Mesothelial cell of epicardium (in vitro differentiated cells): ENCODE results near the gene CEP170B. TPM values are rescaled to one million over a fixed set of nuclear protein-coding genes. Genes with fewer than 3 reads are reported as not detected.
A peak's percentile ranks its signal among the peaks of the same experiment; 100 is the strongest.

Experiments
- DNase-seq, 2 experiments: peaks; one replicate each; pipeline ENCODE4 v3.0.0; 2021; ENCODE audit warnings: low spot score in 2 of 2; ENCODE audit not compliant: unreplicated experiment in 2 of 2
- H3K27ac Mint-ChIP-seq: 2 replicates; pipeline ENCODE4 v1.8.0; 2021; ENCODE audit warnings: mixed read lengths
- H3K27me3 Mint-ChIP-seq: 2 replicates; pipeline ENCODE4 v1.8.0; 2021; ENCODE audit warnings: low read depth, mixed read lengths
- H3K36me3 Mint-ChIP-seq: 2 replicates; pipeline ENCODE4 v1.8.0; 2021; ENCODE audit warnings: mixed read lengths
- H3K4me1 Mint-ChIP-seq: 2 replicates; pipeline ENCODE4 v1.8.0; 2021; ENCODE audit warnings: mixed read lengths
- H3K4me3 Mint-ChIP-seq: 2 replicates; pipeline ENCODE4 v1.8.0; 2021; ENCODE audit warnings: mild to moderate bottlenecking, moderate library complexity, mixed read lengths
- H3K9me3 Mint-ChIP-seq: 2 replicates; pipeline ENCODE4 v1.8.0; 2021; ENCODE audit warnings: mixed read lengths
- total RNA-seq: library from RNA; stranded (reverse); gene quantifications from 3 replicates; pipeline ENCODE4 v1.2.1, GENCODE V29; 2021
- TF ChIP-seq, protein P1 (sequence below): fragments of 200-600 bp; sonication (generic); IDR thresholded peaks from one replicate; pipeline ENCODE4 v1.5.0; 2021; ENCODE audit warnings: antibody characterized with exemption; ENCODE audit not compliant: unreplicated experiment

The CEP170B gene
- total RNA-seq, 1 donor from 2014 or later, result 29.2 TPM

GRCh38 chr14:104868060-104868740 is 3.1 kb downstream of the CEP170B start:
- Mint-ChIP-seq H3K4me3 (no peak overlapping the region), H3K36me3 (no peaks in the 10 kb centered on the region), H3K4me1 (peaks cover 15% of the 10 kb centered on the region), H3K27me3 (peaks cover 11% of the 10 kb centered on the region), H3K9me3 (no peaks in the 10 kb centered on the region), H3K27ac (no peak overlapping the region)
- DNase-seq, result no peak
- TF ChIP-seq, protein P1, sequence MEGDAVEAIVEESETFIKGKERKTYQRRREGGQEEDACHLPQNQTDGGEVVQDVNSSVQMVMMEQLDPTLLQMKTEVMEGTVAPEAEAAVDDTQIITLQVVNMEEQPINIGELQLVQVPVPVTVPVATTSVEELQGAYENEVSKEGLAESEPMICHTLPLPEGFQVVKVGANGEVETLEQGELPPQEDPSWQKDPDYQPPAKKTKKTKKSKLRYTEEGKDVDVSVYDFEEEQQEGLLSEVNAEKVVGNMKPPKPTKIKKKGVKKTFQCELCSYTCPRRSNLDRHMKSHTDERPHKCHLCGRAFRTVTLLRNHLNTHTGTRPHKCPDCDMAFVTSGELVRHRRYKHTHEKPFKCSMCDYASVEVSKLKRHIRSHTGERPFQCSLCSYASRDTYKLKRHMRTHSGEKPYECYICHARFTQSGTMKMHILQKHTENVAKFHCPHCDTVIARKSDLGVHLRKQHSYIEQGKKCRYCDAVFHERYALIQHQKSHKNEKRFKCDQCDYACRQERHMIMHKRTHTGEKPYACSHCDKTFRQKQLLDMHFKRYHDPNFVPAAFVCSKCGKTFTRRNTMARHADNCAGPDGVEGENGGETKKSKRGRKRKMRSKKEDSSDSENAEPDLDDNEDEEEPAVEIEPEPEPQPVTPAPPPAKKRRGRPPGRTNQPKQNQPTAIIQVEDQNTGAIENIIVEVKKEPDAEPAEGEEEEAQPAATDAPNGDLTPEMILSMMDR, result no peak

GRCh38 chr14:104868811-104869572 is 3.9 kb downstream of the CEP170B start:
- Mint-ChIP-seq H3K9me3 (no peaks in the 10 kb centered on the region), H3K27ac (no peak overlapping the region), H3K27me3 (peaks cover 11% of the 10 kb centered on the region), H3K36me3 (no peaks in the 10 kb centered on the region), H3K4me1 (peaks cover 15% of the 10 kb centered on the region), H3K4me3 (no peak overlapping the region)
- TF ChIP-seq, protein P1, result no peak
- peak in 1 of 2 experiments; percentile 8 for DNase-seq

DNA sequence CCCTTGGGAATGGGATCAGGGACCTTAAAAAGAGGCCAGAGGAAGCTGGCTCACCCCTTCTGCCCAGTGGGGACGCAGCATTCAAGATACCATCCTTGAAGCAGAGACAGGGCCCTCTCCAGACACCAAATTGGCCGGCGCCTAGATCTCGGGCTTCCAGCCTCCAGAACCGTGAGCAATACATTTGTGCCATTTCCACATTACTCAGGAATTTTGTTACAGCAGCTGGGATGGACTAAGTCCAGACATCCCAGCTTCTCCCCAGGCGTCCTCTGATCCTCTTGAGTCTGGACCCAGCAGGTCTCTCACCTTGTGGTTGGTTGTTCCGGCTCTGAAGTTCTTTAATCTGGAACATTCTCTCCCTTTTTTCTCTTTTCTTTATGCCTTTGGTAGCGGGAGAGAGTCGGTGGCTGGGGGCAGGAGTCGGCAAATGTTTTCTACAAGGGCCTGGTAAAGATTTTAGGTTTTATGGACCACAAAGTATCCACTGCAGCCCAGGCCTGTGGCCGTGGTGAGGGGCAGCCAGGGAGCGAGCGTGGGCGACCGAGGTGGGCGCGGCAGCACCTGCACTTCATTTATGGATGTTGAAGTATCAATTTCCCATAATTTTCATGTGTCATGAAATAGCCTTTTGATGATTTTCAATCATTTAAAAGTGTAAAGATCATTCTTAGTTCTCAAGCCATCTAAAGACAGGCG is 4.8 kb downstream of the CEP170B start:
- peaks cover 6% of the 10 kb centered on the region for H3K27me3 Mint-ChIP-seq
- H3K27ac Mint-ChIP-seq, result no peak overlapping the region
- no peaks in the 10 kb centered on the region for H3K9me3 Mint-ChIP-seq

DNA sequence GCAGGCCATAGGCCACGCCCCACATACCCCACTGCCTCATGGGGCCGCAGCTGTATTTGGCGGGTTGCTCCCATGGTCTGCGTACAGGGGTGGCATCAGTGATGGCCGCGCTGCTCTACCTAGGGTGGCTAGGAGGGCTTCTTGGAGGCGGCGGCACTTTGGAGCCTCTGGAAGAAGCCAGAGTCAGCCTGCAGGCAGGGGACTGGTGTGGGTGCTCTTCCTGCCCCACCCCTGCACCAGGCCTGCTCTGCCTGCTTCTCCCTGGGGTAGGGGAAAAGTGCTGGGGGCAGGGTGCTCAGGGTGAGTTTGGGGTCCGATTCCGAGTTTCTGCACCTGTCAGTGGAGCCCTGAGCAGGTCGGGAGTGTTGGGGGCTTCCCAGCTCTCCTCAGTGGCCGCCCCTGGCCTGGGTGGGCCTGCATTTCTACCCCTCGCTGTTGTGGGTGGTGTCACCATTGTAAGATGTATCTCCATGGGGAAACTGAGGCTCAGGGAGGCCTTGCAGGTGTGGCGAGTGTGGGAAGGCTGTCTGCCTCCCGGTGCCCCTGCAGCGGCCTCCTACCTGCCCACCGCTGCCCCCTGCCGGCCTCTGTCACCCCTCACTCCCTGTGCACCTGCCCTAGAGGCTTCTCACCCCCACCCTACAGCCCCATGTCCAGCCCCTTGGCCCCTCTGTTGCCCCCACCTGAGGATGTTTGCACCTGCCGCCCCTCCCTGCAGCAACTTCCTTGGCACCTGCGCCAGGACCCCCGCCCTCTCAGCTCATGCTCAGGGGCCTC is 5.5 kb downstream of the CEP170B start:
- Mint-ChIP-seq H3K4me3 (no peak overlapping the region), H3K9me3 (no peaks in the 10 kb centered on the region), H3K36me3 (no peaks in the 10 kb centered on the region), H3K27me3 (peaks cover 6% of the 10 kb centered on the region), H3K27ac (no peak overlapping the region), H3K4me1 (peaks cover 13% of the 10 kb centered on the region)
- peak in 1 of 2 experiments; percentile 31 for DNase-seq
- TF ChIP-seq, protein P1, result no peak

More for the DNA sequence above, 4.8 kb downstream of the CEP170B start:
- no peaks in the 10 kb centered on the region for H3K36me3 Mint-ChIP-seq
- peaks cover 13% of the 10 kb centered on the region for H3K4me1 Mint-ChIP-seq
- TF ChIP-seq, protein P1, result no peak
- no peak for DNase-seq
- no peak overlapping the region for H3K4me3 Mint-ChIP-seq

- Mint-ChIP-seq H3K27me3 (peaks cover 6% of the 10 kb centered on the region), H3K4me1 (peaks cover 13% of the 10 kb centered on the region), H3K27ac (no peak overlapping the region), H3K4me3 (no peak overlapping the region), H3K36me3 (no peaks in the 10 kb centered on the region), H3K9me3 (no peaks in the 10 kb centered on the region)
- TF ChIP-seq, protein P1, result no peak
- DNase-seq, result peak in 1 of 2 experiments; percentile 7
Observed at GRCh38 chr14:104871145-104871655, 6.1 kb downstream of the CEP170B start.
